GM12865 (cell line): ENCODE measurements around the gene FMN1.

Experiments used
- DNase-seq: peaks from one replicate; pipeline ENCODE4 v3.0.0; 2010; ENCODE audit warnings: low read depth
- H3K4me3 ChIP-seq: 2 replicates; pipeline ENCODE4 v1.5.1; 2011; ENCODE audit warnings: mild to moderate bottlenecking, low read depth, low read length, control low read depth
- CTCF ChIP-seq: IDR thresholded peaks from 2 replicates; pipeline ENCODE4 v1.5.1; 2011; ENCODE audit warnings: low read length, control low read depth, low read depth, inconsistent platforms; ENCODE audit not compliant: insufficient read depth; ENCODE audit errors: missing control alignments

The FMN1 gene

GRCh38 chr15:32743411-32744140 is 450.9 kb downstream of the FMN1 start:
- no peak for TF ChIP-seq CTCF
- H3K4me3 ChIP-seq, result no peak overlapping the region
- no peak for DNase-seq

GRCh38 chr15:32739522-32740063 is 454.9 kb downstream of the FMN1 start:
- H3K4me3 ChIP-seq, result no peak overlapping the region
- TF ChIP-seq CTCF, result no peak
- no peak for DNase-seq

GRCh38 chr15:32738666-32739065 is 455.8 kb downstream of the FMN1 start:
- DNase-seq, result no peak

GRCh38 chr15:32737304-32737703 is 457.2 kb downstream of the FMN1 start:
- H3K4me3 ChIP-seq, result no peak overlapping the region
- no peak for TF ChIP-seq CTCF

More at GRCh38 chr15:32738666-32739065, 455.8 kb downstream of the FMN1 start:
- no peak for TF ChIP-seq CTCF
- no peak overlapping the region for H3K4me3 ChIP-seq

GRCh38 chr15:32736701-32737061 is 457.8 kb downstream of the FMN1 start:
- DNase-seq, result no peak
- TF ChIP-seq CTCF, result no peak

More at GRCh38 chr15:32737304-32737703, 457.2 kb downstream of the FMN1 start:
- DNase-seq, result no peak

GRCh38 chr15:32735989-32736700 is 458.4 kb downstream of the FMN1 start:
- TF ChIP-seq CTCF, result no peak
- H3K4me3 ChIP-seq, result no peak overlapping the region
- DNase-seq, result no peak

More at GRCh38 chr15:32736701-32737061, 457.8 kb downstream of the FMN1 start:
- no peak overlapping the region for H3K4me3 ChIP-seq
